Gastroesophageal sphincter (tissue), 3 donors: ENCODE measurements around the gene MAPK8.

Experiments
- POLR2AphosphoS5 ChIP-seq: sonication (generic); formaldehyde crosslinking; IDR thresholded peaks from one replicate; pipeline ENCODE4 v1.6.1; 2017; ENCODE audit warnings: antibody characterized with exemption
- TF ChIP-seq, protein P1 (sequence below), 4 experiments: fragments of 200-600 bp in 2 of 4; fragments of 450-650 bp in 2 of 4; sonication (generic) in 1 of 4; IDR thresholded peaks; one replicate each; pipeline ENCODE4 v1.5.1; 2017 to 2019; ENCODE audit warnings: antibody characterized with exemption in 4 of 4, mild to moderate bottlenecking in 2 of 4, moderate library complexity in 2 of 4

DNA sequence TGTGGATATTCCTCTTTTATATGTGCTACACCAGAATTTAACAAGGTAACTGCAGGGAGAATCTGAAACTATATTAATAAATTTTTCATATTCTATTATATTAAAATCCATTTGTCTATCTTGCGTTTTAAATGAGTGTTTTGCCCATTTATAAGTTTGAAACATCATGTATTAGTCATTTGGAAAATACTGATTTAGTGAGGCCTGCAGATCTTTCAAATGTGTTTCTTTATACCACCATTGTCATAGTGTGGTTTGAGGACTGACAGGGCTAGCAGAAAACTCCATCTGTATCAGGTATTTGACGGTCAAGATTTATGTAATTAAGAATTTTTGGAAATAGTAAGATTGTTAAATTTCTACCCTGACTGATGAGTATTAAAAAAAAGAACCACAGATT is 29.3 kb downstream of the MAPK8 start:
- TF ChIP-seq, protein P1, sequence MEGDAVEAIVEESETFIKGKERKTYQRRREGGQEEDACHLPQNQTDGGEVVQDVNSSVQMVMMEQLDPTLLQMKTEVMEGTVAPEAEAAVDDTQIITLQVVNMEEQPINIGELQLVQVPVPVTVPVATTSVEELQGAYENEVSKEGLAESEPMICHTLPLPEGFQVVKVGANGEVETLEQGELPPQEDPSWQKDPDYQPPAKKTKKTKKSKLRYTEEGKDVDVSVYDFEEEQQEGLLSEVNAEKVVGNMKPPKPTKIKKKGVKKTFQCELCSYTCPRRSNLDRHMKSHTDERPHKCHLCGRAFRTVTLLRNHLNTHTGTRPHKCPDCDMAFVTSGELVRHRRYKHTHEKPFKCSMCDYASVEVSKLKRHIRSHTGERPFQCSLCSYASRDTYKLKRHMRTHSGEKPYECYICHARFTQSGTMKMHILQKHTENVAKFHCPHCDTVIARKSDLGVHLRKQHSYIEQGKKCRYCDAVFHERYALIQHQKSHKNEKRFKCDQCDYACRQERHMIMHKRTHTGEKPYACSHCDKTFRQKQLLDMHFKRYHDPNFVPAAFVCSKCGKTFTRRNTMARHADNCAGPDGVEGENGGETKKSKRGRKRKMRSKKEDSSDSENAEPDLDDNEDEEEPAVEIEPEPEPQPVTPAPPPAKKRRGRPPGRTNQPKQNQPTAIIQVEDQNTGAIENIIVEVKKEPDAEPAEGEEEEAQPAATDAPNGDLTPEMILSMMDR (IDR thresholded peaks at IDR 0.05), result no peak
- TF ChIP-seq POLR2AphosphoS5, result no peak
